ENCODE results near the gene DHX36. TPM values are rescaled to one million over a fixed set of nuclear protein-coding genes. Genes with fewer than 3 reads are reported as not detected.

Gene DHX36
- total RNA-seq, 1 donor from 2014 or later: 53.8 TPM

- Mint-ChIP-seq H3K9me3 (ENCODE audit: unreplicated experiment) (no peaks in the 10 kb centered on the region), H3K27ac (ENCODE audit: unreplicated experiment) (no peak overlapping the region), H3K36me3 (ENCODE audit: low read depth, unreplicated experiment) (no peaks in the 10 kb centered on the region), H3K4me3 (ENCODE audit: unreplicated experiment) (no peak overlapping the region), H3K4me1 (ENCODE audit: unreplicated experiment) (peaks cover 13% of the 10 kb centered on the region), H3K27me3 (ENCODE audit: unreplicated experiment) (peaks cover 7% of the 10 kb centered on the region)
- DNase-seq (ENCODE audit: low spot score): no peak
- TF ChIP-seq, protein P1, sequence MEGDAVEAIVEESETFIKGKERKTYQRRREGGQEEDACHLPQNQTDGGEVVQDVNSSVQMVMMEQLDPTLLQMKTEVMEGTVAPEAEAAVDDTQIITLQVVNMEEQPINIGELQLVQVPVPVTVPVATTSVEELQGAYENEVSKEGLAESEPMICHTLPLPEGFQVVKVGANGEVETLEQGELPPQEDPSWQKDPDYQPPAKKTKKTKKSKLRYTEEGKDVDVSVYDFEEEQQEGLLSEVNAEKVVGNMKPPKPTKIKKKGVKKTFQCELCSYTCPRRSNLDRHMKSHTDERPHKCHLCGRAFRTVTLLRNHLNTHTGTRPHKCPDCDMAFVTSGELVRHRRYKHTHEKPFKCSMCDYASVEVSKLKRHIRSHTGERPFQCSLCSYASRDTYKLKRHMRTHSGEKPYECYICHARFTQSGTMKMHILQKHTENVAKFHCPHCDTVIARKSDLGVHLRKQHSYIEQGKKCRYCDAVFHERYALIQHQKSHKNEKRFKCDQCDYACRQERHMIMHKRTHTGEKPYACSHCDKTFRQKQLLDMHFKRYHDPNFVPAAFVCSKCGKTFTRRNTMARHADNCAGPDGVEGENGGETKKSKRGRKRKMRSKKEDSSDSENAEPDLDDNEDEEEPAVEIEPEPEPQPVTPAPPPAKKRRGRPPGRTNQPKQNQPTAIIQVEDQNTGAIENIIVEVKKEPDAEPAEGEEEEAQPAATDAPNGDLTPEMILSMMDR (IDR thresholded peaks at IDR 0.05; ENCODE audit: unreplicated experiment): no peak
These were observed 3.6 kb upstream of the DHX36 start for GRCh38 chr3:154327871-154328270.

GRCh38 chr3:154324919-154325318 lies 632 bp upstream of the DHX36 start:
- TF ChIP-seq, protein P1 (IDR thresholded peaks at IDR 0.05; ENCODE audit: unreplicated experiment): no peak
- peaks cover 5% of the 10 kb centered on the region for H3K27me3 Mint-ChIP-seq (ENCODE audit: unreplicated experiment)
- no peak for DNase-seq (ENCODE audit: low spot score)
- H3K4me3 Mint-ChIP-seq (ENCODE audit: unreplicated experiment): peak overlapping the region; percentile 93
- H3K27ac Mint-ChIP-seq (ENCODE audit: unreplicated experiment): peak overlapping the region; percentile 93
- no peaks in the 10 kb centered on the region for H3K9me3 Mint-ChIP-seq (ENCODE audit: unreplicated experiment)
- H3K4me1 Mint-ChIP-seq (ENCODE audit: unreplicated experiment): peaks cover 17% of the 10 kb centered on the region
- no peaks in the 10 kb centered on the region for H3K36me3 Mint-ChIP-seq (ENCODE audit: low read depth, unreplicated experiment)

- DNase-seq (ENCODE audit: low spot score): no peak
- Mint-ChIP-seq H3K4me3 (ENCODE audit: unreplicated experiment) (no peak overlapping the region), H3K27me3 (ENCODE audit: unreplicated experiment) (no peaks in the 10 kb centered on the region), H3K36me3 (ENCODE audit: low read depth, unreplicated experiment) (peaks cover 16% of the 10 kb centered on the region), H3K4me1 (ENCODE audit: unreplicated experiment) (peaks cover 19% of the 10 kb centered on the region), H3K27ac (ENCODE audit: unreplicated experiment) (no peak overlapping the region), H3K9me3 (ENCODE audit: unreplicated experiment) (no peaks in the 10 kb centered on the region)
- TF ChIP-seq, protein P1 (IDR thresholded peaks at IDR 0.05; ENCODE audit: unreplicated experiment): no peak
These were observed 7.1 kb downstream of the DHX36 start for GRCh38 chr3:154316974-154317767.

- Mint-ChIP-seq H3K27me3 (ENCODE audit: unreplicated experiment) (no peaks in the 10 kb centered on the region), H3K36me3 (ENCODE audit: low read depth, unreplicated experiment) (peaks cover 16% of the 10 kb centered on the region), H3K4me3 (ENCODE audit: unreplicated experiment) (peak overlapping the region; percentile 13), H3K9me3 (ENCODE audit: unreplicated experiment) (no peaks in the 10 kb centered on the region), H3K27ac (ENCODE audit: unreplicated experiment) (no peak overlapping the region), H3K4me1 (ENCODE audit: unreplicated experiment) (peaks cover 16% of the 10 kb centered on the region)
- TF ChIP-seq, protein P1 (IDR thresholded peaks at IDR 0.05; ENCODE audit: unreplicated experiment): no peak
- no peak for DNase-seq (ENCODE audit: low spot score)
These were observed 10.1 kb downstream of the DHX36 start for GRCh38 chr3:154314152-154314551.

- Mint-ChIP-seq H3K36me3 (ENCODE audit: low read depth, unreplicated experiment) (peaks cover 24% of the 10 kb centered on the region), H3K9me3 (ENCODE audit: unreplicated experiment) (no peaks in the 10 kb centered on the region), H3K27ac (ENCODE audit: unreplicated experiment) (no peak overlapping the region), H3K4me3 (ENCODE audit: unreplicated experiment) (no peak overlapping the region), H3K4me1 (ENCODE audit: unreplicated experiment) (no peaks in the 10 kb centered on the region), H3K27me3 (ENCODE audit: unreplicated experiment) (no peaks in the 10 kb centered on the region)
- no peak for DNase-seq (ENCODE audit: low spot score)
- TF ChIP-seq, protein P1 (IDR thresholded peaks at IDR 0.05; ENCODE audit: unreplicated experiment): no peak
These were observed 13.4 kb downstream of the DHX36 start for GRCh38 chr3:154310840-154311239.
